B cell (primary cell): ENCODE measurements around the gene CDH2. TPM values are rescaled to one million over a fixed set of nuclear protein-coding genes. Genes with fewer than 3 reads are reported as not detected.

Experiments
- ATAC-seq: fragments of 200-7000 bp; cut with Tn5 transposase; one replicate; pipeline ENCODE4 v1.10.0; 2021; ENCODE audit warnings: low read depth, mild to moderate bottlenecking, moderate number of reproducible peaks, moderate library complexity
- CTCF ChIA-PET: fragments of 350-600 bp; sonication (Branson Sonifier 250); formaldehyde crosslinking; loops from one replicate; lab custom pipeline; 2021; ENCODE audit warnings: antibody characterized with exemption, inconsistent platforms; lab: Charles Lee
- POLR2A ChIA-PET: fragments of 350-600 bp; sonication (Branson Sonifier 250); formaldehyde crosslinking; loops from one replicate; lab custom pipeline; 2021; ENCODE audit warnings: antibody characterized with exemption; lab: Charles Lee
- DNase-seq: peaks from one replicate; pipeline ENCODE4 v3.0.0; 2013
- H2AFZ ChIP-seq: 2 replicates; pipeline ENCODE4 v1.6.1; 2012; ENCODE audit warnings: mild to moderate bottlenecking, low read depth, low read length; ENCODE audit not compliant: insufficient read depth, poor library complexity, severe bottlenecking
- H3K27ac ChIP-seq, 2 donors: 1 replicate in 1 of 2; 2 replicates in 1 of 2; pipeline ENCODE4 v1.5.1; 2012 to 2013; ENCODE audit warnings: low read length in 2 of 2, mild to moderate bottlenecking in 2 of 2, moderate library complexity in 1 of 2
- H3K27me3 ChIP-seq, 4 experiments: fragments of 200-600 bp in 1 of 4; sonication (generic) in 1 of 4; replicated peaks in 1 of 4; 1 replicate in 2 of 4; 2 replicates in 2 of 4; pipeline versions ENCODE4 v1.6.1 to v1.7.0; 2013 to 2016; ENCODE audit warnings: low read length in 3 of 4, mild to moderate bottlenecking in 2 of 4, mixed read lengths in 1 of 4, moderate library complexity in 1 of 4; ENCODE audit not compliant: insufficient read depth in 4 of 4, control insufficient read depth in 3 of 4; ENCODE audit errors: control extremely low read depth in 1 of 4
- H3K36me3 ChIP-seq, 2 experiments: replicated peaks in 1 of 2; 1 replicate in 1 of 2; 2 replicates in 1 of 2; pipeline versions ENCODE4 v1.6.1 to v1.7.1; 2013; ENCODE audit warnings: low read length in 1 of 2; ENCODE audit not compliant: insufficient read depth in 2 of 2, control insufficient read depth in 1 of 2; ENCODE audit errors: control extremely low read depth in 1 of 2, extremely low read depth in 1 of 2
- H3K4me1 ChIP-seq, 2 donors: fragments of 200-600 bp in 1 of 2; sonication (generic) in 1 of 2; 1 replicate in 1 of 2; 2 replicates in 1 of 2; pipeline versions ENCODE4 v1.5.1 to v1.6.1; 2013 to 2017; ENCODE audit warnings: low read length in 2 of 2; ENCODE audit not compliant: control insufficient read depth in 2 of 2, insufficient read depth in 2 of 2
- H3K4me2 ChIP-seq: replicated peaks from 2 replicates; pipeline ENCODE3; 2012; ENCODE audit warnings: mild to moderate bottlenecking, low read depth, low read length; ENCODE audit not compliant: poor library complexity, severe bottlenecking
- H3K4me3 ChIP-seq, 5 experiments: fragments of 200-600 bp in 1 of 5; sonication (generic) in 1 of 5; 1 replicate in 3 of 5; 2 replicates in 2 of 5; pipeline versions ENCODE4 v1.5.1 to v1.7.0; 2011 to 2016; ENCODE audit warnings: low read length in 4 of 5, mild to moderate bottlenecking in 4 of 5, low read depth in 2 of 5, control low read depth in 1 of 5, moderate library complexity in 1 of 5; ENCODE audit not compliant: insufficient read depth in 1 of 5; ENCODE audit errors: control extremely low read depth in 1 of 5, extremely low read depth in 1 of 5
- H3K79me2 ChIP-seq: fragments of 200-600 bp; sonication (generic); one replicate; pipeline ENCODE4 v1.6.0; 2016; ENCODE audit warnings: low read length; ENCODE audit not compliant: control insufficient read depth, insufficient read depth
- H3K9ac ChIP-seq: fragments of 200-600 bp; sonication (generic); 2 replicates; pipeline ENCODE4 v1.6.1; 2017; ENCODE audit warnings: mild to moderate bottlenecking, low read length, moderate library complexity
- H3K9me3 ChIP-seq, 3 donors: one replicate each; pipeline versions ENCODE4 v1.6.1 to v1.7.1; 2013; ENCODE audit warnings: low read length in 2 of 3; ENCODE audit not compliant: control insufficient read depth in 2 of 3, insufficient read depth in 1 of 3; ENCODE audit errors: control extremely low read depth in 1 of 3
- H4K20me1 ChIP-seq: 2 replicates; pipeline ENCODE4 v1.6.0; 2012; ENCODE audit warnings: mild to moderate bottlenecking, low read length; ENCODE audit not compliant: insufficient read depth, control insufficient read depth, poor library complexity, severe bottlenecking
- H3K27ac Mint-ChIP-seq: one replicate; pipeline ENCODE4 v1.8.0; 2021; ENCODE audit warnings: mixed read lengths
- H3K27me3 Mint-ChIP-seq: one replicate; pipeline ENCODE4 v1.8.0; 2021; ENCODE audit warnings: mixed read lengths
- H3K4me1 Mint-ChIP-seq: one replicate; pipeline ENCODE4 v1.8.0; 2021; ENCODE audit warnings: mixed read lengths
- H3K4me3 Mint-ChIP-seq: one replicate; pipeline ENCODE4 v1.8.0; 2021; ENCODE audit warnings: mixed read lengths
- H3K9me3 Mint-ChIP-seq: one replicate; pipeline ENCODE4 v1.8.0; 2022; ENCODE audit warnings: mixed read lengths; ENCODE audit not compliant: insufficient read depth
- EZH2 ChIP-seq: IDR thresholded peaks from 2 replicates; pipeline ENCODE4 v1.6.1; 2012; ENCODE audit warnings: borderline replicate concordance, low read depth, mild to moderate bottlenecking, moderate library complexity, low read length; ENCODE audit not compliant: insufficient read depth, poor library complexity, severe bottlenecking
- WGBS: methylation state at CpG from one replicate; pipeline ENCODE4 v1.1.5; 2013; ENCODE audit warnings: missing lambda C conversion rate; ENCODE audit not compliant: insufficient coverage; 5-methylcytosine and 5-hydroxymethylcytosine counted together
- intact Hi-C: fragments of 100-400 bp; cut with micrococcal nuclease; formaldehyde crosslinking; loops from one replicate; pipeline ENCODE4 v1.10.0; 2022
- polyA plus RNA-seq: library from polyadenylated mRNA; depleted of rRNA; stranded (reverse); fragments of >200 nt; gene quantifications from 2 replicates; pipeline ENCODE4 v1.2.3, GENCODE V29; 2012
- total RNA-seq, 2 donors: library from RNA; stranded (reverse); fragments of 120-200 nt in 1 of 2; gene quantifications; 1 replicate in 1 of 2; 2 replicates in 1 of 2; pipeline versions ENCODE4 v1.2.3 to v1.2.4, GENCODE V29; 2013 to 2022
- TF ChIP-seq, protein P1 (sequence below): fragments of 200-600 bp; IDR thresholded peaks from one replicate; pipeline ENCODE4 v1.8.0; 2022; ENCODE audit warnings: antibody characterized with exemption, mild to moderate bottlenecking

The CDH2 gene
- total and polyA plus RNA-seq, 2 donors (not counting 1 experiment from before 2014, with no cell fraction given), result not detected

- no peaks in the 10 kb centered on the region for H3K9me3 Mint-ChIP-seq
- H3K4me3 ChIP-seq, result no peak overlapping the region
- no peaks in the 10 kb centered on the region for H3K27me3 ChIP-seq
- DNase-seq, result no peak
- ATAC-seq, result no peak
- no peak overlapping the region for H3K27ac Mint-ChIP-seq
- no peak overlapping the region for H3K4me3 Mint-ChIP-seq
- no peaks in the 10 kb centered on the region for H3K4me1 Mint-ChIP-seq
- intact Hi-C loops, result no loop called here
- no peak overlapping the region for H3K9ac ChIP-seq
- no peaks in the 10 kb centered on the region for H3K36me3 ChIP-seq
- no peaks in the 10 kb centered on the region for H3K27me3 Mint-ChIP-seq
- TF ChIP-seq, protein P1, sequence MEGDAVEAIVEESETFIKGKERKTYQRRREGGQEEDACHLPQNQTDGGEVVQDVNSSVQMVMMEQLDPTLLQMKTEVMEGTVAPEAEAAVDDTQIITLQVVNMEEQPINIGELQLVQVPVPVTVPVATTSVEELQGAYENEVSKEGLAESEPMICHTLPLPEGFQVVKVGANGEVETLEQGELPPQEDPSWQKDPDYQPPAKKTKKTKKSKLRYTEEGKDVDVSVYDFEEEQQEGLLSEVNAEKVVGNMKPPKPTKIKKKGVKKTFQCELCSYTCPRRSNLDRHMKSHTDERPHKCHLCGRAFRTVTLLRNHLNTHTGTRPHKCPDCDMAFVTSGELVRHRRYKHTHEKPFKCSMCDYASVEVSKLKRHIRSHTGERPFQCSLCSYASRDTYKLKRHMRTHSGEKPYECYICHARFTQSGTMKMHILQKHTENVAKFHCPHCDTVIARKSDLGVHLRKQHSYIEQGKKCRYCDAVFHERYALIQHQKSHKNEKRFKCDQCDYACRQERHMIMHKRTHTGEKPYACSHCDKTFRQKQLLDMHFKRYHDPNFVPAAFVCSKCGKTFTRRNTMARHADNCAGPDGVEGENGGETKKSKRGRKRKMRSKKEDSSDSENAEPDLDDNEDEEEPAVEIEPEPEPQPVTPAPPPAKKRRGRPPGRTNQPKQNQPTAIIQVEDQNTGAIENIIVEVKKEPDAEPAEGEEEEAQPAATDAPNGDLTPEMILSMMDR, result no peak
- no peak for TF ChIP-seq EZH2
- H4K20me1 ChIP-seq, result no peaks in the 10 kb centered on the region
- no peaks in the 10 kb centered on the region for H3K4me1 ChIP-seq
- no peak overlapping the region for H3K4me2 ChIP-seq
- H3K27ac ChIP-seq, result no peak overlapping the region
- no peaks in the 10 kb centered on the region for H3K79me2 ChIP-seq
- ChIA-PET POLR2A (no interaction called here), CTCF (no interaction called here)
- no peaks in the 10 kb centered on the region for H3K9me3 ChIP-seq
- 86% methylated on average over 4 of the region's 4 CpGs for WGBS
- no peak overlapping the region for H2AFZ ChIP-seq
Observed at GRCh38 chr18:28152354-28152753, 24.6 kb downstream of the CDH2 start.

- DNase-seq (no peak), ATAC-seq (no peak)
- TF ChIP-seq, protein P1, result no peak
- no peak for TF ChIP-seq EZH2
- H3K27ac Mint-ChIP-seq, result no peak overlapping the region
- no peaks in the 10 kb centered on the region for H3K4me1 Mint-ChIP-seq
- Histone ChIP-seq H3K79me2 (no peaks in the 10 kb centered on the region), H4K20me1 (no peaks in the 10 kb centered on the region), H3K27me3 (no peaks in the 10 kb centered on the region), H3K4me1 (no peaks in the 10 kb centered on the region), H2AFZ (no peak overlapping the region), H3K9ac (no peak overlapping the region), H3K4me2 (no peak overlapping the region), H3K27ac (no peak overlapping the region), H3K36me3 (no peaks in the 10 kb centered on the region), H3K4me3 (no peak overlapping the region), H3K9me3 (no peaks in the 10 kb centered on the region)
- intact Hi-C loops, result no loop called here
- no peak overlapping the region for H3K4me3 Mint-ChIP-seq
- no peaks in the 10 kb centered on the region for H3K9me3 Mint-ChIP-seq
- no peaks in the 10 kb centered on the region for H3K27me3 Mint-ChIP-seq
- ChIA-PET POLR2A (no interaction called here), CTCF (no interaction called here)
- WGBS, result 91% methylated on average over 1 of the region's 1 CpG
Observed at GRCh38 chr18:28151434-28151833, 25.5 kb downstream of the CDH2 start.
